ENCODE data around the gene AIFM2.

The AIFM2 gene

DNA sequence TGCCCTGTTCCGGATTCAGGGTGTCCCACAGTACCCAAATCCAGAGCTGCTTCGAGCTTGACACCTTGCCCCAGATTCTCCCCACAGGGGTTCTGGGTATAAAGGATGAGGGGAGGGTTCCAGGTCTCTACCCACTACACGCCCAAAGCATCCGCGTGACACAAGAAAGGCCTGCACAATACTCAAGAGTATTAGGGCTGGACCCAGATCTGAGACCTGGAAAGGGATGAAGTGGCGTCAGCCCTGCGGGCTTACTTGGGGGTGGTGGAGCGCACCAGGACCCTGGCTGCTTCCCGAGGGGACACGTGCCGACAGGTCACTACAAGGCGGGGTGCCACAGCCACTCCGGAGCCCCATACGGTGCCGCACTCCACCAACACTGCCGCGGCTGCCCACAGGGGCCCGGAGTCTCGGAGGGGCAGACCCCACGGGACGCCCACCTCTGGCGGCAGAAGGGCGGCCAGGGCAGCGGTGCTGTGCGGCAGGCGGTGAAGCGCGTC is 12.6 kb upstream of the AIFM2 start:
- no peaks in the 10 kb centered on the region for H3K27me3 ChIP-seq (replicated peaks; ENCODE audit: control insufficient read depth, insufficient read depth, low read length)
- DNase-seq (ENCODE audit: extremely low read depth, insufficient read length): no peak
- peaks cover 2% of the 10 kb centered on the region; the same call in 1 of the 2 replicates for H3K36me3 ChIP-seq (ENCODE audit: control insufficient read depth, insufficient read depth, low read length)
- H3K4me3 ChIP-seq (replicated peaks; ENCODE audit: low read depth, low read length): peak overlapping the region; percentile 85
- no peak for TF ChIP-seq CTCF (IDR thresholded peaks at IDR 0.05; ENCODE audit: insufficient read depth, low read length, poor library complexity, severe bottlenecking)

DNA sequence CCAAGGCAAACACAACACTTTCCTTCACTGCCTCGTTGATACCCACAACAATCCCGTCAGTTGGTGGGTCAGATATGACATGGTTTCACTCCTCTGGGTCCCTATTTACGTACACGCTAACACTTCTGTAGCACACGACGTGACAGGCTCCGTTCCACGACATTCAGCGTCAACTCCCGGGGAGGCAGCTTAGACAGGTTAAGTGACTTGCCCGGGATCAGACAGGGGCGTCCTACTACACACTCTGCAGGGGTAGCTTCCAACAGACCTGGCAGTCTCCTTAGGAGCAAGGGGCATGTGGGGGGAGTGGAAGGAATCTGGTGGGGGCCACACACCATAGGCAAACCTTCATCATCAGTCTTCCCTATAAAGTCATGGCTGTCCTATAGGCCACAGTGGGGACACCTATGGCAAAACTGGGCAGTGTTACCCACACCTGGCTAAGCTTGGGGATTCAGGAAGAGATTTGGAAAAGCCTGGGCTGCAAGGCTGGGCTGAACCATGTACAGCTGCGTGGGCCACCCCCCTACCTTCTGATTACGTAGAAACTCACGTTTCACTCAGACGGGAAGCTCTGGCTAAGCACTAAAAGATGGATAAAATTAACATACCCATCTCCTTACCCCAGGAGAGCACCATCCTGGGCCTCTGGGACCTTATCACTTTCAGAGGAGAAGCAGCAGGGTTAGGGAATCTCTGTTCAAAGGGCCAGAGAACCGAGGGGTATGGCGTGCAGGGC is 11.9 kb upstream of the AIFM2 start:
- Histone ChIP-seq H3K4me3 (replicated peaks; ENCODE audit: low read depth, low read length) (peak overlapping the region; percentile 85), H3K27me3 (replicated peaks; ENCODE audit: control insufficient read depth, insufficient read depth, low read length) (no peaks in the 10 kb centered on the region), H3K36me3 (ENCODE audit: control insufficient read depth, insufficient read depth, low read length) (peaks cover 4% of the 10 kb centered on the region)
- DNase-seq (ENCODE audit: extremely low read depth, insufficient read length): no peak
- TF ChIP-seq CTCF (IDR thresholded peaks at IDR 0.05; ENCODE audit: insufficient read depth, low read length, poor library complexity, severe bottlenecking): no peak

DNA sequence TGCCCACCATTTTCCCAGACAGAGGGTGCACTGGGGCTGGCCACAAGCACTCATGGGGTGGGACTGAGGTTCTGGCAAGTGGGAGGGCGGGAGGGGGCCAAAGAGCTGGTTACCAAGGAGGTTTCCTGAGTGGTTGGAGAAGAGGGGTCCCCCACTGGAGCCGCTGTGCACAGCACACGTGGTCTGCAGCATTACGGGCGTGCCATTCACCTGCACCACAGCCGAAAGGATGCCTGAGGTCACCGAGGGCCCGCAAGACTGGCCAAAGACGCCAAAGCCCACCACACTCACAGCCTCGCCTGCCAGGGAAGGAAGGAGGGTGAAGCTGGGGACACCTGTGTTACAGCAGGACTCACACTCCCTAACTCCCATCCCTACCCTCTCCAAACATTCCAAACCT is 9.9 kb upstream of the AIFM2 start:
- TF ChIP-seq CTCF (IDR thresholded peaks at IDR 0.05; ENCODE audit: insufficient read depth, low read length, poor library complexity, severe bottlenecking): no peak
- H3K4me3 ChIP-seq (replicated peaks; ENCODE audit: low read depth, low read length): no peak overlapping the region
- H3K36me3 ChIP-seq (ENCODE audit: control insufficient read depth, insufficient read depth, low read length): peaks cover 2% of the 10 kb centered on the region
- H3K27me3 ChIP-seq (replicated peaks; ENCODE audit: control insufficient read depth, insufficient read depth, low read length): no peaks in the 10 kb centered on the region
- no peak for DNase-seq (ENCODE audit: extremely low read depth, insufficient read length)

- Histone ChIP-seq H3K27me3 (replicated peaks; ENCODE audit: control insufficient read depth, insufficient read depth, low read length) (no peaks in the 10 kb centered on the region), H3K4me3 (replicated peaks; ENCODE audit: low read depth, low read length) (no peak overlapping the region), H3K36me3 (ENCODE audit: control insufficient read depth, insufficient read depth, low read length) (peaks cover 2% of the 10 kb centered on the region)
- TF ChIP-seq CTCF (IDR thresholded peaks at IDR 0.05; ENCODE audit: insufficient read depth, low read length, poor library complexity, severe bottlenecking): no peak
- no peak for DNase-seq (ENCODE audit: extremely low read depth, insufficient read length)
Observed at GRCh38 chr10:70140297-70140696, 7.7 kb upstream of the AIFM2 start.

GRCh38 chr10:70139997-70140250 is 7.3 kb upstream of the AIFM2 start:
- DNase-seq (ENCODE audit: extremely low read depth, insufficient read length): no peak
- no peak for TF ChIP-seq CTCF (IDR thresholded peaks at IDR 0.05; ENCODE audit: insufficient read depth, low read length, poor library complexity, severe bottlenecking)
- Histone ChIP-seq H3K4me3 (replicated peaks; ENCODE audit: low read depth, low read length) (no peak overlapping the region), H3K27me3 (replicated peaks; ENCODE audit: control insufficient read depth, insufficient read depth, low read length) (no peaks in the 10 kb centered on the region), H3K36me3 (ENCODE audit: control insufficient read depth, insufficient read depth, low read length) (peaks cover 2% of the 10 kb centered on the region)
